GM18511 (cell line): ENCODE measurements around the gene TMEM255B.

Experiments
- ATAC-seq: cut with Tn5 transposase; IDR thresholded peaks from one replicate; pipeline ENCODE4 v1.9.1; 2021; ENCODE audit warnings: mild to moderate bottlenecking, moderate library complexity; ENCODE audit not compliant: unreplicated experiment

TMEM255B gene

GRCh38 chr13:113801289-113801961 is 42.4 kb downstream of the TMEM255B start:
- ATAC-seq = no peak

DNA sequence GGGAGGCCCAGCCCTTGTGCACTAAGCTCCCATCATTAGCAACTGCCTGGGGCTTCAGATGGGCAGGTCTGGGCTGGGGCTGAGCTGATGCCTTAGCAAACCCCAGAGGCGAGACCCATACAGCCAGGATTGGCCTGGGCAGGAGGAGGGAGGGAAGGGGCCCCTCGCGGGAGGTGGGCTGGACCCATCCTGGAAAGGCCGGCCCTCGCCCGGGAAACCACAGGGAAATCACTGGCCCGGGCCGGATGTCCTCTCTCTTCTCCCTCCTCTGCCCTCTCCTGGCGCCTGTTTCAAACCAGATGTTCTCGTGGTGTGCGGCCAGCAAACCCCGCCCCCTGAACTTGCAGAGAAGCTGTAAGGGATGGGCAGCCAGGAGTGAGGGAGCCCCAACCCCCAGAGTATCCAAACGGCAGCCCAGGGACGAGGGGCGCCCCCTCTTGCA is 43.1 kb downstream of the TMEM255B start:
- no peak for ATAC-seq

GRCh38 chr13:113802761-113803160 is 43.7 kb downstream of the TMEM255B start:
- ATAC-seq = no peak

DNA sequence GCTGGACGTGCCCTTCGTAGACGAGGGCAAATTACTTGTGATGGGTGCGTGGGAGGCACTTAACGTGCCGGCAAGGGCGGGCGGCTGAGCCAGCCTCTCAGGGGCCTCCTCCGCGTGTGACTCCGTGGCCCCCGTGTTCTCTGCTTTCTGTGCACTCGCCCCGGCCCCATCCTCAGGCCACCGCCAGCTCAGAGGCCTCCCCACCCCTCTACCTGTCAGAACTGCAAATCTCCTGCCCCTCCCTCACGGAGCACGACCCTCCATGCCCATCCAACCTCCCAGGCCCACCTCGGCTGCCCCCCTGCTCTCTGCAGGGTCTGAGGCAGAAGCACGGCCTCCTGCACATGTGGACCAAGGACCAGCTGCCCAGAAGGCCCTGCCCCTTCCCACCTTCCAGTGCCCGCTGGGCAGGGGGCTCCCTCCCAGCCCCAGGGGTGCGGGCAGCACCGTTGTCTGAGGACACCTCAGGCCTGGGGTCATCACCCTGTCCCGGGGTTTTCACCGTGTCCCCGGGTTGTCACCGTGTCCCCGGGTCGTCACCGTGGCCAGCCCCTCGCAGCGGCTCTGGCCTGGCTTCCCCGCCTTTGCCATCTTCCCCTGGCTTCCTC is 44.5 kb downstream of the TMEM255B start:
- ATAC-seq = no peak

DNA sequence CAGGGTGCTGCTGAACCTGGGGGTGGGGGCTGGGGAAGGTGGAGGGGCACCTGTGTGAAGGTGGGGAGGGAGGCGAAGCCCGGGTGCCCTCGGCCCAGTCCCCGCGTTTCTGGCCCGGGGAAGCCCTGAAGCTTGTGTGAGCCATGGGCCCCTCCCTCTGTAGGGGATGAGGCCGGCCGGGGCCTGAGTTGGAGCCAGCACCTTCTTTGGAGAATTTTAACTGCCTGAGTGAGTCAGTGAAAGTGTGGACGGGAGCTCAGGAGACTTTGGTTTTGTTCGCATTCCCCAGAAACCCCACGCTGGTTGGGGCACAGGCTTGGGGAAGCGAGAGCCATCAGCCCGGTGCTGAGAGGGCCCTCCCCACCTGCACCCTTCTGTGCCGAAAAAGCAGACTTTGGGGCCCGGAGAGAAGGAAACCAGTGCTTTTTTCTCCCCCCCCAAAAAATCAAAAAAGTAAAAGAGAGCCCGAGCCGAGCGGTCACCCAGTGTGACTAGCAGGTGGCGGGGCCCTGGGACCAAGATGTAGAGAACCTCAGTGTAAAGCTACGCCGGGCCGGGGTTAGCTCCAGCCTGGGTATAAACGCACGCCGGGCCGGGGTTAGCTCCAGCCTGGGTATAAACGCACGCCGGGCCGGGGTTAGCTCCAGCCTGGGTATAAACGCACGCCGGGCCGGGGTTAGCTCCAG is 45.1 kb downstream of the TMEM255B start:
- ATAC-seq = no peak

DNA sequence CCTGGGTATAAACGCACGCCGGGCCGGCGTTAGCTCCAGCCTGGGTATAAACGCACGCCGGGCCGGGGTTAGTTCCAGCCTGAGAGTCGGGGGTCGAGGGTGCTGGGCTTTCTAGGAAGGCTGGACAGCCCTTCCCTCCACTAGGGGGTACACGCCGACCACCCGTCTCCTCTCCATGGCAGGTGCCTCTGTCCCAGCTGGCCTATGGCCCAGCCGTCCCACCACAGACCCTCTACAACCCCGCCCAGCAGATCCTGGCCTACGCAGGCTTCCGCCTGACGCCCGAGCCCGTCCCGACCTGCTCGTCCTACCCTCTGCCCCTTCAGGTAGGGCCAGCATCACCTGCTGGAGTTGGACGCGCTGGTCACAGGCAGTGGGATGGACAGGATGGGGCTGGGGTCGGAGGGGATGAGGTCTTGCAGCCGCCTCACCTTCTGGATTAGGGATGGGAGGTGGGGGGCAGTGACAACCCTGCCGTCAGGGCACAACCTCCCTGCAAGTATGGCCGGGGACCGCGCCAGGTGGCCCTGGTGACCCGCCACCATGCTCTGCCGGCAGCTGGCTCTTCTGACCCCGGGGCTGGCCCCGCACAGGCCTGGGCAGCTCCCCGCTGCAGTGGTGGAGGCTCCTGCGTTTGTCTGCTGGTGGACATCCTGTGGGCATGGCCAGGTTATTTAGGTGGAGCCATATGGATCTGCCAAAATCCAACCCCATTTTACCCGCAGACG is 45.8 kb downstream of the TMEM255B start:
- no peak for ATAC-seq

DNA sequence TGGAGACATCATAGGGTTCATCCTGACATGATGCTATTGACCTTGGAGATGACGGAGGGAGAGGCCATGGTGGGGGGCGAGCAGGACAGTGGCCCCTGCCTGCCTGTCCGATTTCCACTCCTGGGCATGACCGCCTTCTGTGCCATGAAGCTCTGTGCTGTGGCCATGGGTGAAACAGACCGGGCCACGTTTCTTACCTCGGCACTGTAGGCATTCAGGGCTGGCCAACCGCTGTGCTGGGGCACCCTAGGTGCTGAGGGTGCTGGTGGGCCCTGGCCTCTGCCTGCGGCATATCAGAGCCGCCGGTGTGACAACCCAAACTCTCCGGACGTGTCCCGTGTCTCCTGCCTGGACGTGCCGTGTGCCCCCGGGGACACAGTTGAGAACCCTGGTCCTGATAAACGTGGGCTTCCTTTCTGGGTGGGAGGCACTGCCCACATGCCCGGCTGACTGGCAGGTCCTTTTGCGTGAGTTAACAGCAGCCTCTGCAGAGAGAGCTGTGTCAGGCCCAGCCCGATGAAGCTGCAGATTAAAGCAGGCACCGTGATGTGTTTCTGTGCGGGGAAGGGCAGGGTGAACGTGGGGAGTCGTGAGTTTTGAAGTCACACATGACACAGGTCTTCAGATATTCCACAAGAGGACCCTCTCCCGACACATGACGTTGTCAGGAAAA is 46.5 kb downstream of the TMEM255B start:
- no peak for ATAC-seq

DNA sequence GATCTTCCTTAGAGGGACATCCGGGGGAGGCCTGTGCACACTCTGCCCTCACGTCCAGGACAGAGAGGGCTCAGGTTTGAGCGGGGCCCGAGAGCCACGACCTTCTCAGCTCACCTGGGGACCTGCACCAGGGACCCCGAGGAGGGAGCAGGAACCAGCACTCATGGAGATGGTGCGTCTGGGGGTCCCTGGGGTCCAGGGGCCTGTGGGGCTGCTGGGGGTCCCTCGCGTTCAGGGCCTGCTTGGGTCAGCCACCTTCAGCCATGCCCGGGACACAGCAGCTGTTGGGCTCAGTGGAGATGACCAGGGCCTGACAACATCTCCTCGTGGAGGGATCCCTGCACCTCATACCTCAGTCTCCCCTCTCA is 47.1 kb downstream of the TMEM255B start:
- ATAC-seq = no peak

GRCh38 chr13:113806526-113806925 is 47.5 kb downstream of the TMEM255B start:
- ATAC-seq = no peak

- ATAC-seq = no peak
Measured at GRCh38 chr13:113808058-113808834, 49.2 kb downstream of the TMEM255B start.

- no peak for ATAC-seq
Measured at GRCh38 chr13:113809934-113810333, 50.9 kb downstream of the TMEM255B start.

DNA sequence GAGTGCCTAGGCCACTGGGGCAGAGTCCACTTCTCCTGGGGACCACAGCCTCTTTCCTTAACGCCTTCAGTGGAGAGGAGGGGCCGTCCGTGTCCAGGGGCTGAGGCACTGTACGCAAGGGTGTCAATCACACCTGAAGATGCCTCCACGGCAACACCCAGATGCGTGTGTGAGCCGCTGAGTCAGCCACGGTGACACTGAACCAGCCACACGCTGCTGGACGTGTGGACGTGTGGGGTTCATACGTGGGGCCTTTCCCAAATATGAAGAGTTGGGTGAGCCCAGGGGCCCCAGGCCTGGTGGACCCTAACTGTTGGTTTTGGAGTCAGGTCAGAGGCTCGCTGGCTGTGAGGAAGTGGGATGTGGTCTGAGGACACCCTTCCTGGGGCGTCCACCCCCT is 51.6 kb downstream of the TMEM255B start:
- ATAC-seq = no peak

DNA sequence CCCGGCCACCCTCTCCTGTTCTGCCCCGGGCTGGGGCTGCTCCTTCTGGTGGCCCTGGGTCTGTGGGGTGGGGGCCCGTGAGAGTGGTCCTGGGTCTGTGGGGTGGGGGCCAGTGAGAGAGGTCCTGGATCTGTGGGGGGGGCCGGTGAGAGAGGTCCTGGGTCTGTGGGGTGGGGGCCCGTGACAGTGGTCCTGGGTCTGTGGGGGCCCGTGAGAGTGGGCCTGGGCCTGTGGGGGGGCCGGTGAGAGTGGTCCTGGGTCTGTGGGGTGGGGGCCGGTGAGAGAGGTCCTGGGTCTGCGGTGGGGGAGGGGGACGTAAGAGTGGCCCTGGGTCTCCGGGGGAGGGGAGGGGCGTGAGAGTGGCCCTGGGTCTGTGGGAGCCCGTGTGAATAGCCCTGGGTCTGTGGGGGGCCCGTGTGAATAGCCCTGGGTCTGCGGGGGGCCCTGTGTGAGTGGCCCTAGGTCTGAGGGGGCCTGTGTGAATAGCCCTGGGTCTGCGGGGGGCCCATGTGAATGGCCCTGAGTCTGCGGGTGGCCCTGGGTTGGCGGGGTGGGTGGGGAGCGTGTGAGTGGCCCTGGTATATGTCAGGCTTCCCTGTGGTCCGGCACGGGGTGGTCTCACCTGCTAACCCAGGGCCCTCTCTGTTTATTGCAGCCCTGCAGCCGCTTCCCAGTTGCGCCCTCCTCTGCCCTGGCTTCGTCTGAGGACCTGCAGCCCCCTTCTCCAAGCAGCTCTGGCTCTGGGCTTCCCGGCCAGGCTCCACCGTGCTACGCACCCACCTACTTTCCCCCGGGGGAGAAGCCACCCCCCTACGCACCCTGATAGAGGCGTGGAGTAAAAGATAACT is 52.3 kb downstream of the TMEM255B start:
- ATAC-seq = no peak

DNA sequence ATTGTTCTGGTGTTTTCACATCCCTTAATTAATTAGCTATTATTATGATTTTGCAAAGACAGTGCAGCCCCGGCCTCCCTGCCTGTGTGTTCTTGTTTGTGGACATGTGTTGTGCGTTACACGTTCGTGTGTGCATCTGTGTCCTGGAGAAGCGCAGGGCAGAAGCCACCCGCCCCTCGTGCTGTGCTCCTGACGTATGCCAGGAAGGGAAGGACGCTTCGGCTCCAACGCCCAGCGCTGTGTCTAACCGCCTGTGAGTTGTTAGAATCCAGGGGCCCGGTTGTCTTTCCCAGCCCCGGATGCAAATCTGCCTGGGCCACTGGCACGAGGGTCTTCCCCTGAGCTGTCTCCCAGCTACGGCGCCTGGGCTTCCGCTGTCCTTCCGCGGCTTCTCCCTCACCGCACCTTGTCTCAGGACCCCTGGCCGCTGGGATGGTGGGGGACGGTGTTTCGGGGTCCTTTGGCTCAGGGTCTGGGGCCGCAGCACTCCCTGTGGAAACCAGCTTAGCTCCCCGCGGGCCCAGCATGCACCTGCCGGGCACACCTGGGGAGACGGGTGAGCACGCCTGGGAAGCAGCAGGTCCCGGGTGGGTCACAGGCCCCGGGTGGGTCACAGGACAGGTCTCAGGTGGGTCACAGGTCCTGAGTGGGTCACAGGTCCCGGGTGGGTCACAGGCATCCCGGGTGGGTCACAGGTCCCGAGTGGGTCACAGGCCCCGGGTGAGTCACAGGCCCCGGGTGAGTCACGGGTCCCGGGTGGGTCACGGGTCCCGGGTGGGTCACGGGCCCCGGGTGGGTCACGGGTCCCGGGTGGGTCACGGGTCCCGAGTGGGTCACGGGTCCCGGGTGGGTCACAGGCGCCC is 53.4 kb downstream of the TMEM255B start:
- ATAC-seq = no peak

DNA sequence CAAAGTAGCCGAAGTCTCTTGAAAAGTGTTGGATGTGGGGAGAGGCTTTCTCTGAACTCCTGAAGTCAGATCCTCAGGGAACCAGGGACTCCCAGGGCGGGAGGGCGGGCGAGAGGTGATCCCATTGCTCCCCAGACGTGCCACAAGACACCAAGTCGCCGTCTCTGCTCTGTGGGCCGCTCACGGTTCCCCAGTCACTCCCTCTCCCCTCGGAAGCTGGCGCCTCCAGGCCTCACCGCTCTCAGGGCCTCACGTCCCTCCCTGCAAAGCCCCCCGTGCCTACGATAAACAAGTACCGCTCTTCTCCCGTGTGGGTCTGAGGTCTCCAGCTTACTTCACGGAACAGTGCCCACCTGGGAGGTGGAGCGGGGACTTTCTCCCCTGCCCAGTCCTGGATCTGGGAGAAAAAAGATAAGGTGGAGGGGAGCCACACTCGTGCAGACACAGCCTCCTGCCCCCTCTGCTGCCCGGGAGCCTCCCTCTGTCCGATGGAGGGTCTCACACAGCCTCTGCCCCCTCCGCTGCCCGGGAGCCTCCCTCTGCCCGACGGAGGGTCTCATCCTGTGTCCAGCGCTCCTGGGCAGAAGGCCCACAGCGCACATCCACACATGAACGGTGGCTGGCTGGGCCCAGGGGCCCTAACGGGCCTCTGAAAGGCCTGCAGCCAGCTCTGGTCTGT is 54.2 kb downstream of the TMEM255B start:
- ATAC-seq = no peak

DNA sequence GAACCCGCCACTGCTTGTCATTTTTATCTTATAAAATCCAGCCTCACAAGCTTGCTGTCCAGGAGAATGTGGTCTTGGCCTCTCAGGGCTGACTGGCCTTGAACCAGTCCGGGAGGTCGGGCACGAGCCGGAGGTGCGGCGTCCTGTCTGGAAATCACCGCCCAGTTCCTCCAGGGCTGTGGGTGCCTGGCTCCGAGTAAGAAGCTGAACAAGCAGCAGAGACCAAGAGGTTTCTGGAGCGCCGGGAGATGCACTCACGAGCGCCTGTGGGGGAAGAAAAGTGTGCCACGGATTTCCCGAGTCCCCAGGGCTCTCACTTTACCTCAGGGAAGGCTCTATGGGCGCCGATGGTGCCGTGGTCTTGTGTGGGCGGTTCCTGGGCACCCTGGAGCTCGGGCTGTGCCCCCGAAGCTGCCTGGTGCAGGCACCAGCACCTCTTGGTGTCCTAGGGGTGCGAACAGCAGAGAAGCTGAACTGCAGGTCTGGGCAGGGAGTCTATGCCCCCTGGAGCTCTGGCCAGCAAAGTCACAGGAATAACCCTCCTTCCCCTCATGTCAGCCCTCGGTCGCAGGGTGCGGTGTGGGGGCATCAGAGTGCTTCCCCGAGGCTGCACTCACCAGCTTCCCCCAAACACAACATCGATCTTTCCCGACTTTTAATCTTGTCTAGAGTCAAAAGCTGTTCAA is 54.9 kb downstream of the TMEM255B start:
- no peak for ATAC-seq

GRCh38 chr13:113814435-113814821 is 55.4 kb downstream of the TMEM255B start:
- no peak for ATAC-seq
